Dedifferentiated amniotic fluid mesenchymal stem cell (primary cell): ENCODE data around the gene IGF1R.

ENCODE experiments used
- DNase-seq: peaks from one replicate; pipeline ENCODE4 v3.0.0-alpha.2; 2016; ENCODE audit errors: extremely low spot score

Gene IGF1R

DNA sequence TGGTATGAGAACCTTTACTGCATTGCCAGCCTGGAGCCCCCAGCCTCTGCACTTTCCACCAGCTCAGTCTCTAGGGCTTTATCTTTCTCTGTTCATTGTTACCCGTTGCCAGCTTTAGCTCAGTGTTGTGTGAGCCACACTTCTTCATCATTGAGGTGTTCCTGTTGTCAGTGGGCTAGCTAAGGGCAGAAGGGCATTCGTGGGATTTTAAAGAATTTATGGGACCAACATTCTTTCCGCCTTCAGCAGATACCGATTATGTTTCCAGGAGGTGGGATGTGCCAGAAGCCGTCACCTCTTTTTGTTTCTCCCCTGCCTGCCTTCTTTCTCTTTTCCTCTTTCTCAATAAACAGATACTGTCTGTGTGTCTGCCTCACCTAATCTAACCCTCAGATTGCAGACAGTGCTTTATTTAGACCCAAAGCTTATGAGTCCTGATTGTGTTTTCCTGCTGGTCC is 294.7 kb downstream of the IGF1R start:
- DNase-seq: no peak

GRCh38 chr15:98943601-98944151 is 295.3 kb downstream of the IGF1R start:
- DNase-seq: no peak

DNA sequence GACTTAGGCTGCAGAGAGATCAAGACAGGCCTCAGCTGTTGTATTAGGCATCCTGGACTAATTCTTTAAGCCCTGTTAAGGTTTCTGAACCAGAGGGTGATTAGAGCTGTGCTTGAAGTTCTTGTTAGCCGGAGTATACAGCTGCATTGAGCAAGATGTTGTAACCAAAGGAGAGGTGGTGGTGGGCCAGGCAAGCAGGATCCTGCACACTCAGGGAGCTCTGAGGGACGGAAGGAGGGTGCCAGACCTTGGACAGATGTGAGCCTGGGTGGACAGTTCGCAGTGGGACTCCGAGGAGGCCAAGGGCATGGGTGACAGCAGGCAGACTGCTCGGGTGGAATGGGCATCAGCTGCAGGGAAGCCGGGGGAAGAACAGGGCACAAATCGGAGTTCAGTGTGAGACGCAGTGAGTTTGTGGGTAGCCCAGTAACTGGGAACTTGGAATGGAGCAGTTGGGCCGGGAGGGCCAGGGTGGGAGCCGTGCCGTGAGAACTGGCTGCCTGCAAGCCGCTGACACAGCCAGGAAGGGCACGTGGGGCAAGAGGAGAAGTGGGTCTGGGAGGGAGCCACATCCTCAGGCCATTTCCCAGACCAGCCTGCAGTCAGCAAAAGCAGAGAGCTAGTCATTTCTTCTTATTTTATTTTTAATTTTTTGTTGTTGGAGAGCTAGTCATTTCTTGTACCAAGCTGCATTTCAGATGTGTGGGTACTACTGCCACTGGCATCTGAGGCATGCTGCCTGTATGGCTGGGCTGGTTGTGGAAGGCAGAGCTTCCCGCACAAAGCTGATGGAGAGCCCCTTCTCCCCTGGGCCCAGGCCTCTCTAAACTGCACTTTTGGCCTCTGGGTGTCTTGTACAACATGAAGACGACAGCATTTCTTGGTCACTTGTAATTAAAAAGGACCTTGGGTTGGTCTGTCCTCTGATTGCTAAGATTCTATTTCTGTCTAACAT is 298.2 kb downstream of the IGF1R start:
- no peak for DNase-seq

DNA sequence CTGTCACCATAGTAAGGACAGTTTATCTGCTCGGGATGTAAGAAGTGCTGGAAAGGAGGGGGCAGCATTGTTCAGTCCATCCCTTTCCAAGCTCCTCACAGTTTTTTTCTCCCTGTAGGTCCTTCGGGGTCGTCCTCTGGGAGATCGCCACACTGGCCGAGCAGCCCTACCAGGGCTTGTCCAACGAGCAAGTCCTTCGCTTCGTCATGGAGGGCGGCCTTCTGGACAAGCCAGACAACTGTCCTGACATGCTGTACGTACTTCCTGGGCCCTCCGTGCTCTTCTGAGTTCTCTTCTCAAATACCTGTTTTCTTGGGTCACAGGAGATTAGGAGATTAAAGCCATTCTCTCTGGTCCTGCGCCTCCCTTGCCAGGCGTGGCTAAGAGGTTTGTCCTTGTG is 300.1 kb downstream of the IGF1R start:
- no peak for DNase-seq

GRCh38 chr15:98948941-98949340 is 300.6 kb downstream of the IGF1R start:
- DNase-seq: no peak

DNA sequence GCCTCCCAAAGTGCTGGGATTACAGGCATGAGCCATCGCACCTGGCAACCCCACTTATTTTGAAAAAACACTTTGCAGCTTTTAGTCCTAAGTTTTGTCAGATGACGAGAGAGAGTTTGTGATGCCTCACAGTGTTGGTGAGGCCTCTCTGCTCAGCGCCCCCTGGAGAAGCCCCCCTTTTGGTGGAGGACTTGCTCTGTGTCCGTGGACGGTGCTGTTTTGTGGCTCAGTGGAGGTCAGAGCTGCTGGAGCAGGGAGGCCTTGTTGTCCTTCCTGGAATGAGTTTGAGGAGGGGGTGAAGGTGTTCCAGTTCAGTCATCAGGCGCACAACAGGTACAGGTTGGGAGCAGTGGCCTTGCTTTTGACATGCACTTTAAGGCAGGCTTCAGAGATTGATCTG is 301.3 kb downstream of the IGF1R start:
- no peak for DNase-seq

DNA sequence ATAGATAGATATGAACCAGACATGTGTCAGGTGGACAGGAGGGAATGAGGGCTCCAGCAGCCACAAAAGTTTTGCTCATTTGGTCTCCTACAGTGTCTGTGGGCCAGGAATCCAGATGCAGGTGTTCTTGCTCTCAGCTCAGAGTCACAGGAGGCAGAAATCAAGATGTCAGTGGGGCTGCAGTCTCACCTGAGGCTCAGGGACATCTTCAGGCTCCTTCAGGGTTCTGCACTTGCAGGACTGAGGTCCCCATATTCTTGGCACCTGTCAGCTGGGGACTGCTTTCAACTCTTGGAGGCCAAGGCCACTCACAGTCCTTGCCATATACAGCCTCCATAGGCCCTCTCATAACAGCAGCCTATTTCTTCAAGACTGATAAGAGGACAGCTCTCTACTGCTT is 301.9 kb downstream of the IGF1R start:
- no peak for DNase-seq

DNA sequence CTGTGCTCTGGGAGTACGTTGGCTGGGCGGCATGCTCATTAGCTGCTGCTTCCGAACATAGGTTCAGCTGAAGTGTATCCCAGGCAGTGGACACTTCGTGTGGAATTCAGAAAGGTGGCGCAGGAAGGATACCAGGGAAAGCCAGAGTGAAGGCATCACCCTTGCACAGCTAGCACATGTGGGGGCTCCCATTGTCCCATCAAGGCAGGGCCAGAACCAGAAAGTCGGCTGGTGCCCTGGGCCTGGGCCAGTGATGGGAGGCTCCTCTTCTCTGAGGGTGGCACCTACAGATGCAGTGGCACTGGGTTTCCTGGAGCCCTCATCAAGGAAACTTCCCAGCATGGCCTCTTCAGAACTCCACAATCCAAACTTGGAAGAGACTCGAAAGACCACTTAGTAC is 302.7 kb downstream of the IGF1R start:
- no peak for DNase-seq

DNA sequence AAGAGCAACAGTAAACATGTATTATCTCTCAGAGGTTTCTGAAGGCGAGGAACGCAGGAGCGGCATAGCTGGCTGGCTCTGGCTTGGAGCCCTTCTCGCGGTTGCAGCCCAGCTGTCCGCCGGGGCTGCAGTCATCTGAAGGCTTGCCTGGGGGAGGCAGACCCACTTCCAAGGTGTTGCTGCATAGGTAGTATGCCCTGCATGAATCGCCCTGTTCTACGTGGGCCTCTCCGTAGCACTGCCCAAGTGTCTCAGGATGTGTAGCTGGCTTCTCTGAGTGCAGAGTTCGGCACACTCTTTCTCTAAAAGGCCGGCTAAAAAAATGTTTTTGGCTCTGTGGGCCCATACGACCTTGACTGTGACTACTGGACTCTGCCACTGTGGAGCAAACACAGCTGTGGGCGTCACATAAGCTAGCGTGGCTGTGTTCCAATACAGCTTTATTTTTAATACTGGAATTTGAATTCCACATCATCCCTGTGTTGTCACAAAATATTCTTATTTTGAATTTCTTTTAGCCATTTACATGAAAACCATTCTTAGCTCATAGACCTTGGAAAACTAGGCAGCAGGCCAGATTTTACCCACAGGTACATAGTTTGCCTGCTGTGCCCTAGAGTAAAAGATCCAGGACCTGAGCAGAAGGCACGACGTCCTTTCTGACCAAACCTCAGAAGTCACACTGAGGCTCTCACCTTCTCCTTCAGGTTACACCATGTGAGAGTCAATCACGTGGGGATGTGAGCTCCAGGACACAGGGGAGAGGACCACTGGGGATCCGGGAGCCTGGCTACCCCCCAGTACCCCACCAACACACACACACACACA is 303.4 kb downstream of the IGF1R start:
- DNase-seq: no peak

GRCh38 chr15:98952381-98952803 is 304.1 kb downstream of the IGF1R start:
- DNase-seq: no peak

- DNase-seq: no peak
These were observed 304.9 kb downstream of the IGF1R start for GRCh38 chr15:98953000-98953787.

DNA sequence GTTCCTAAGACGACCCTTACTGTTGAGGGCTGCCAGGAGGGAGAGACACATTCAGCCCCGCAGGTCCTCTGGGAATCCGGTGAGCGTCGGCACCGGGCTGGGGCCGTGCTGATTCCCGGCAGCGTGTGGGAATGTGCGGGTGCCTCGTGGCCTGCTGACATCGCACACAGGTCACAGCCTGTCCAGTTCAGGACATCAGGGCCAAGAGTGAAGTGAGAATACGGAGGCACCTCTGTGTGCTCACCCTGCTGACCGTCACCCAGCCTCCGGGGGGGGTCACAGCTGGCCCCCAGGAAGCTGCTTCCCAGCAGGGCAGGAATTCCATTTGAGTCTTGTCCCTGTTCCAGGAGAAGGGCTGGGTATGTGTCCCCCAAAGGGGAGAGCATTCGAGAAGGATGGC is 305.6 kb downstream of the IGF1R start:
- DNase-seq: no peak

- DNase-seq: peak; percentile 62
These were observed 306.1 kb downstream of the IGF1R start for GRCh38 chr15:98954411-98954810.

DNA sequence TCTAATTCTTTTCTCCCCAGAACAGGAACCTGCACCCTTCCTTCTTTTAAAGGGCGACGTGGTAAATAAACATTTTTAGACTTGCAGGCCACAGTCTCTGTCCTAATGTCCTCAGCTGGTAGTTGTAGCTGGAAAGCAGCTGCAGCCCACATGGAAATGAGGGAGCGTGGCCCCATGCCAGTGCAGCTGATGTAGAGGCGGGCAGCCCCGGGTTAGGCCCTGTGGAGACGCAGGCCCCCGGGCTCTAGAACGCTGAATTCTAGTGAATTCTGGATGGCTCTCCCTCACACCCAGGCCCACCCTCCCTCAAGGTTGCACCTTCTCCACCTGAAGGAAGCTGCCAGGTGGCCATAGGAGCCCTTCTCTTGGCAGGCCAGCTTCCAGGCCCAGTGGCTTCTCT is 307.0 kb downstream of the IGF1R start:
- DNase-seq: no peak

- DNase-seq: no peak
These were observed 307.8 kb downstream of the IGF1R start for GRCh38 chr15:98955961-98956723.

DNA sequence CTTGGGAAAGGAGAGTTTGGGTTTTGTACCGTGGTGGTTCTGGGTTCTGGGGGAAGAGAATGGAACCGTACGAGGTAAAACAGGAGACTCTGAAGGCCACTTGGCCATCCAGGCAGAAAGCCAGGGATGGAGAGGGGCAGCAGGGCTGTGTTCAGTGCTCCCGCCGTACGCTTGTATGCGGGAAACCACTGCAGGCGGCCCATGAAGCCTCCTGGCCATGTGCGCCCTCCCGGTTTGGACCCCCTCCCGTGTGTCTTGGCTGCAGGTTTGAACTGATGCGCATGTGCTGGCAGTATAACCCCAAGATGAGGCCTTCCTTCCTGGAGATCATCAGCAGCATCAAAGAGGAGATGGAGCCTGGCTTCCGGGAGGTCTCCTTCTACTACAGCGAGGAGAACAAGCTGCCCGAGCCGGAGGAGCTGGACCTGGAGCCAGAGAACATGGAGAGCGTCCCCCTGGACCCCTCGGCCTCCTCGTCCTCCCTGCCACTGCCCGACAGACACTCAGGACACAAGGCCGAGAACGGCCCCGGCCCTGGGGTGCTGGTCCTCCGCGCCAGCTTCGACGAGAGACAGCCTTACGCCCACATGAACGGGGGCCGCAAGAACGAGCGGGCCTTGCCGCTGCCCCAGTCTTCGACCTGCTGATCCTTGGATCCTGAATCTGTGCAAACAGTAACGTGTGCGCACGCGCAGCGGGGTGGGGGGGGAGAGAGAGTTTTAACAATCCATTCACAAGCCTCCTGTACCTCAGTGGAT is 308.6 kb downstream of the IGF1R start:
- DNase-seq: no peak

- DNase-seq: no peak
These were observed 309.3 kb downstream of the IGF1R start for GRCh38 chr15:98957655-98958054.

DNA sequence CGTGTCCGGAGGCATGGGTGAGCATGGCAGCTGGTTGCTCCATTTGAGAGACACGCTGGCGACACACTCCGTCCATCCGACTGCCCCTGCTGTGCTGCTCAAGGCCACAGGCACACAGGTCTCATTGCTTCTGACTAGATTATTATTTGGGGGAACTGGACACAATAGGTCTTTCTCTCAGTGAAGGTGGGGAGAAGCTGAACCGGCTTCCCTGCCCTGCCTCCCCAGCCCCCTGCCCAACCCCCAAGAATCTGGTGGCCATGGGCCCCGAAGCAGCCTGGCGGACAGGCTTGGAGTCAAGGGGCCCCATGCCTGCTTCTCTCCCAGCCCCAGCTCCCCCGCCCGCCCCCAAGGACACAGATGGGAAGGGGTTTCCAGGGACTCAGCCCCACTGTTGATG is 309.7 kb downstream of the IGF1R start:
- no peak for DNase-seq

- no peak for DNase-seq
These were observed 310.7 kb downstream of the IGF1R start for GRCh38 chr15:98958918-98959639.
